ENCODE measurements around the gene BCAS4.
A peak's percentile ranks its signal among the peaks of the same experiment; 100 is the strongest.

BCAS4 gene

DNA sequence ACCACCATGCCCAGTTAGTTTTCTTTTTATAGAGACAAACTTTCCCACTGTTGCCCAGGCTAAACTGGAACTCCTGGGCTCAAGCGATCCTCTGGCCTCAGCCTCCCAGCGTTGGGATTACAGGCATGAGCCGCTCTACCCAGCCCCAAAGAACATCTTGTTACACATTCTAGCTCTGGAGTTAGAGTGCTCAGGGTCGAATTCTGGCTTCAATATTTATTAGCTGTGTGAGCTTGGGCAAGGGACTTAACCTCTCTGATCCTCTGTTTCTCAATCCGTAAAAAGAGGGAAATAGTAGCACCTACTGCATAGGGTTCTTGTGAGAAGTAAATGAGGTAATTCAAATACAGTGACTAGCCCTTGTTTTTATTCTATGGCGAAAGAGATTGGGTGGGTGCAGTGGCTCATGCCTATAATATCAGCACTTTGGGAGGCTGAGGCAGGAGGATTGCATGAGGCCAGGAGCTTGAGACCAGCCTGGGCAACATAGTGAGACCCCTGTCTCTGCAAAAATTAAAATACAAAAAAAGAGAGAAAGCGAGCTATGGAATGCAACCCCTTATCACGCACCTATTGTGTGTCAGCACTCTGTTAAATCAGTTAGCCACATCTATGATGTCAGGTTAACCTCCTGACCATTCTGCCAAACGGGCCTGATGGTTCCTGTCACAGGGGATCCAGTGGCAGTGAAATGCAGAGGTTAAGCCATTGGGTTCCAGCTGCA lies 19.7 kb downstream of the BCAS4 start:
- Histone ChIP-seq H3K4me1 (ENCODE audit: control extremely low read depth in 1 of 4, control insufficient read depth in 4 of 4, insufficient read depth in 4 of 4, low read length in 3 of 4) (peaks cover 0 to 41% (median 25%) of the 10 kb centered on the region in 4 experiments), H3K36me3 (ENCODE audit: control insufficient read depth in 4 of 4, insufficient read depth in 4 of 4, low read length in 3 of 4) (peaks cover 0 to 1% (median 0%) of the 10 kb centered on the region in 4 experiments), H3K27me3 (replicated peaks in 2 of 5; ENCODE audit: control insufficient read depth in 4 of 5, insufficient read depth in 5 of 5, low read length in 4 of 5) (no peaks in the 10 kb centered on the region), H3K27ac (ENCODE audit: insufficient read depth in 1 of 2, low read depth in 1 of 2, low read length in 2 of 2, poor library complexity in 1 of 2, severe bottlenecking in 2 of 2) (no peak overlapping the region), H3K4me3 (ENCODE audit: control insufficient read depth in 1 of 7, extremely low read depth in 1 of 7, insufficient read depth in 4 of 7, low read depth in 2 of 7, low read length in 6 of 7) (peak overlapping the region in 2 of 7 experiments; percentile 22 to 59), H3K9me3 (ENCODE audit: control extremely low read depth in 1 of 5, control insufficient read depth in 4 of 5, insufficient read depth in 2 of 5, low read depth in 1 of 5, low read length in 4 of 5) (no peaks in the 10 kb centered on the region)
- CTCF ChIA-PET, result interaction anchor here (0.5 to 5.0 kb wide), 6 partner anchors 12 to 135 kb away, joined by 3 to 28 read pairs (median 6); partner anchors contain the start of gene BCAS4
- POLR2A ChIA-PET, result no interaction called here
- peak in 1 of 3 donors; percentile 27 for DNase-seq
- 86% methylated on average over 6 of the region's 9 CpGs for WGBS (ENCODE audit: insufficient coverage)

DNA sequence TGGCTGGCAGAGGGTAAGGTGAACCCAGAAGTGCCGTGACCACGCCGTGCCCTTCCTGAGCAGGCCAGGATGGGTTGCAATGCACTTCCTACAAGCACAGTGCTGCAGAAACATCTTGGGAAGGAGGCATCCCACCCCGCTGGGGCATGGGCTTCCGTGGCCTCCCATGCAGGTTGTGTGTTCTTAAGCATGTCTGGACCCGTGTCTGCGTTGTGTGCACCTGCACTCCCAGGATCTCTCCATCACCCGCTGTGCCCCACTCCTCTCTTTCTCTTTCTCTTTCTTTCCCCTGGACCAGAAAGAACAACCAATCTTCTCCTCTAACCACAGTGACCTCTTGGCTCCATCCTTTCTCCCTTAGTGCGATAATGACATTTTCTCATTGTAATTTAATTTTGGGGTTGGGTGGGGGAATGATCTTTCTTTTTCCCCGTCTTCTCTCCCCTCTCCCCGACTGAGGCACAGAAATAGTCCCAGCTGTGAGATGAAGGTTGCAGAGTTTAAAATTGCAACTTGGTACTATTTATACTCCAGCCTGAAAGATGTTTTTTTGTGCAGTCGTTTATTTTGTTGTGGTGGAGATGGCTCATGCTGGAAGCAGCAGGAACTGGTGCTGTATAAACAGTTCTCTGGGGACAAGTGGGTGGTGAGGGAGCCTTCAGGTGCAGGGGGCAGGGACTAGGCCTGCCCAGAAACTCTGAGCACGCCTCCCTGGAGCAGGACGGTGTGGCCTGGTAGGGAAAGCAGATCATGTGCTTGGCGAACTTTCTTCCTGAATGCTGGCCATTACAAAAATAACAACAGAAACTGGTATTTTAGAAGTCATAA lies 20.5 kb downstream of the BCAS4 start:
- POLR2A ChIA-PET, result no interaction called here
- 27% methylated on average over 7 of the region's 15 CpGs for WGBS (ENCODE audit: insufficient coverage)
- peak overlapping the region in 3 of 7 experiments; percentile 7 to 59 (median 22) for H3K4me3 ChIP-seq (ENCODE audit: control insufficient read depth in 1 of 7, extremely low read depth in 1 of 7, insufficient read depth in 4 of 7, low read depth in 2 of 7, low read length in 6 of 7)

DNA sequence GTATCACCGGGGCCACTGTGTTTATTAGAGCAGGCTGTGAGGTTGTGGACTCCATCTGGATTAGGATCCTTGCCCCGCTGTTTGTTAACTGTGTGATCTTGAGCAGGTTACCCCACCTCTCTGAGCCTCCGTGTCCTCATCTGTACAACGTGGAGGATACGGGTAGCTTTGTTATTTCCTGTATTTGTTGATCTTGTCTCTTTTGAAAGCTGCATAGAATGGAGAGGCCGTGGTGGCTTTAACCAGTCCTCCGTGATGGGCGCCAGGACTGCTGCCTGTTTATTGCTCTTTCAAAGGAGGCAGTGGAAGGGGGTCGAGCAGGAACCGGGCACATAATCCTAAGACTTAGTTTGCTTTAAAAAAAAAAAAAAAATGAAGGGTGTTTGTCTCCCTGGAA lies 22.9 kb downstream of the BCAS4 start:
- Histone ChIP-seq H3K27ac (ENCODE audit: insufficient read depth in 1 of 2, low read depth in 1 of 2, low read length in 2 of 2, poor library complexity in 1 of 2, severe bottlenecking in 2 of 2) (peak overlapping the region; percentile 68 to 85), H3K9me3 (ENCODE audit: control extremely low read depth in 1 of 5, control insufficient read depth in 4 of 5, insufficient read depth in 2 of 5, low read depth in 1 of 5, low read length in 4 of 5) (no peaks in the 10 kb centered on the region), H3K4me1 (ENCODE audit: control extremely low read depth in 1 of 4, control insufficient read depth in 4 of 4, insufficient read depth in 4 of 4, low read length in 3 of 4) (peaks cover 0 to 63% (median 44%) of the 10 kb centered on the region in 4 experiments), H3K4me3 (ENCODE audit: control insufficient read depth in 1 of 7, extremely low read depth in 1 of 7, insufficient read depth in 4 of 7, low read depth in 2 of 7, low read length in 6 of 7) (peak overlapping the region in 1 of 7 experiments; percentile 29), H3K27me3 (replicated peaks in 2 of 5; ENCODE audit: control insufficient read depth in 4 of 5, insufficient read depth in 5 of 5, low read length in 4 of 5) (no peaks in the 10 kb centered on the region), H3K36me3 (ENCODE audit: control insufficient read depth in 4 of 4, insufficient read depth in 4 of 4, low read length in 3 of 4) (peaks cover 0 to 3% (median 0%) of the 10 kb centered on the region in 4 experiments)
- no peak for DNase-seq
- POLR2A ChIA-PET, result interaction anchor here (0.5 to 1.0 kb wide), 2 partner anchors 92 to 114 kb away, joined by 4 to 7 read pairs; partner anchors contain the start of gene ADNP
- 94% methylated on average over 6 of the region's 10 CpGs for WGBS (ENCODE audit: insufficient coverage)
- CTCF ChIA-PET, result interaction anchor here (0.6 to 2.1 kb wide), 8 partner anchors 11 to 118 kb away, joined by 3 to 11 read pairs (median 6); partner anchors contain the start of genes ADNP and BCAS4

More for the DNA sequence above, 20.5 kb downstream of the BCAS4 start:
- Histone ChIP-seq H3K27me3 (replicated peaks in 2 of 5; ENCODE audit: control insufficient read depth in 4 of 5, insufficient read depth in 5 of 5, low read length in 4 of 5) (no peaks in the 10 kb centered on the region), H3K4me1 (ENCODE audit: control extremely low read depth in 1 of 4, control insufficient read depth in 4 of 4, insufficient read depth in 4 of 4, low read length in 3 of 4) (peaks cover 0 to 45% (median 28%) of the 10 kb centered on the region in 4 experiments), H3K27ac (ENCODE audit: insufficient read depth in 1 of 2, low read depth in 1 of 2, low read length in 2 of 2, poor library complexity in 1 of 2, severe bottlenecking in 2 of 2) (peak overlapping the region in 1 of 2 experiments; percentile 38), H3K9me3 (ENCODE audit: control extremely low read depth in 1 of 5, control insufficient read depth in 4 of 5, insufficient read depth in 2 of 5, low read depth in 1 of 5, low read length in 4 of 5) (no peaks in the 10 kb centered on the region), H3K36me3 (ENCODE audit: control insufficient read depth in 4 of 4, insufficient read depth in 4 of 4, low read length in 3 of 4) (peaks cover 0 to 1% (median 0%) of the 10 kb centered on the region in 4 experiments)
- CTCF ChIA-PET, result interaction anchor here (1.0 to 5.0 kb wide), 6 partner anchors 13 to 116 kb away, joined by 3 to 28 read pairs (median 6); partner anchors contain the start of genes ADNP and BCAS4
- DNase-seq, result peak in 2 of 3 donors; percentile 34 to 48

DNA sequence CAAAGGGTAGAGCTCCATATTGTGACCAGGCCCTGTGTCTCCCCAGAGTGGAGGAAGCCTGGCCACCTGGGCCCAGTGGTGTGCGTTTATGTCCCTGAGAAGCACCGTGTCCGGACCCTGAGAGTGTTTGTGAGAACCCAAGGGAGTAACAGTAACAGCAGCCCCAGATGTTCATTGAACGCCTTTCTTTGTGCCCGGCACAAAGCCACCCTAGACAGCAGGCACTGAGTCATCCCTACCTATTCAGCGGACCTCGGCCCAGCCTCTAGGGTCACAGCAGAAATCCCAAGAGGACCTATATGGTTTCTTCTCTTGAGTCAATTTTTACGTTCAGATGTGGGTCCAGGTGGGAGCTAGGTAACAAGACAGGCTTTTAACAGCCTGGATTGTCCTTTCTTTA lies 24.5 kb downstream of the BCAS4 start:
- H3K4me3 ChIP-seq (ENCODE audit: control insufficient read depth in 1 of 7, extremely low read depth in 1 of 7, insufficient read depth in 4 of 7, low read depth in 2 of 7, low read length in 6 of 7), result no peak overlapping the region
- H3K4me1 ChIP-seq (ENCODE audit: control extremely low read depth in 1 of 4, control insufficient read depth in 4 of 4, insufficient read depth in 4 of 4, low read length in 3 of 4), result peaks cover 0 to 56% (median 41%) of the 10 kb centered on the region in 4 experiments
- no peak for DNase-seq
- peaks cover 0 to 2% (median 0%) of the 10 kb centered on the region in 4 experiments for H3K36me3 ChIP-seq (ENCODE audit: control insufficient read depth in 4 of 4, insufficient read depth in 4 of 4, low read length in 3 of 4)
- POLR2A ChIA-PET, result interaction anchor here (0.9 kb wide), 1 partner anchor 25 kb away, joined by 4 read pairs; the partner anchor contains the start of gene BCAS4
- CTCF ChIA-PET, result interaction anchor here (0.6 to 2.1 kb wide), 8 partner anchors 20 to 293 kb away, joined by 3 to 11 read pairs (median 5); partner anchors contain the start of genes ADNP and BCAS4
- no peaks in the 10 kb centered on the region for H3K9me3 ChIP-seq (ENCODE audit: control extremely low read depth in 1 of 5, control insufficient read depth in 4 of 5, insufficient read depth in 2 of 5, low read depth in 1 of 5, low read length in 4 of 5)
- no peaks in the 10 kb centered on the region for H3K27me3 ChIP-seq (replicated peaks in 2 of 5; ENCODE audit: control insufficient read depth in 4 of 5, insufficient read depth in 5 of 5, low read length in 4 of 5)
- no peak overlapping the region for H3K27ac ChIP-seq (ENCODE audit: insufficient read depth in 1 of 2, low read depth in 1 of 2, low read length in 2 of 2, poor library complexity in 1 of 2, severe bottlenecking in 2 of 2)
- WGBS (ENCODE audit: insufficient coverage), result 97% methylated on average over 8 of the region's 8 CpGs

DNA sequence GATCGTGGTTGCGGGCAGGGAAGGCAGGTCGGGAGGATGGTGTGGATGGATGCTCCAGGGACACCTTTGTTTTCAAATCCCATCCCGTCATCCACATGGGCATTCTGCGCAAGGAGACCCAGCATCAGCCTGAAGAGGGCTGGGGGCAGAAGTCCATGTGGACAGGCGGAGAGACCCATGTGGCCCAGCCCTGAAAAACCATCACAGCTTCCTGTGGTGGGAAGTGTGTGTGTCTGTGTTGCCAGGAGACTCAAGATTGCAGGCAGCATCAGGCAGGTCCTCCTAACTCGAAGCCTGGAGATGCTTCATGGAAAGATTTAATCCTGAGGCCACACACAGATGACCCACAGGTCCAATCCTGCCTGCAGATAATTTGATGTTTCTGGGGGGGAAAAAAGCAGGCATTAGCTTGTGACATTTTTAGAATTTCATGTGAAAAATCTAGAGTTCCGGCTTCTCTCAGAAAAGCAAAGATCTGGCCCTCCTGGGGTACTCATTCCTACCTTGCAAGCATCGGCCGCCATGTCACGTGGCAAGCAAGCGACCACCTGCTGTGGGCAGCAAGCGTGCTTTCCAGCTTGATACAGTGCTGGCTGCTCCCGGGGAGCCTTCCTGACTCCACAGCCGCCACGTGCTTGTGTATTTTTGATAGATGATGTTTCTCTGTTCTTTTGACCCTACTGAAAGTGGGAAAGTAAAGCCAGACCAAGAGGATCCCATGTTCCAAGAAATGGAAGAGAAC lies 25.8 kb downstream of the BCAS4 start:
- WGBS (ENCODE audit: insufficient coverage), result 74% methylated on average over 8 of the region's 16 CpGs
- no peak overlapping the region for H3K27ac ChIP-seq (ENCODE audit: insufficient read depth in 1 of 2, low read depth in 1 of 2, low read length in 2 of 2, poor library complexity in 1 of 2, severe bottlenecking in 2 of 2)
- POLR2A ChIA-PET, result interaction anchor here (0.6 kb wide), 1 partner anchor 43 kb away, joined by 5 read pairs; no protein-coding TSS in a partner anchor
- no peak overlapping the region for H3K4me3 ChIP-seq (ENCODE audit: control insufficient read depth in 1 of 7, extremely low read depth in 1 of 7, insufficient read depth in 4 of 7, low read depth in 2 of 7, low read length in 6 of 7)
- CTCF ChIA-PET, result interaction anchor here (1.0 to 2.2 kb wide), 4 partner anchors 26 to 109 kb away, joined by 3 to 9 read pairs (median 6); partner anchors contain the start of gene BCAS4
- H3K36me3 ChIP-seq (ENCODE audit: control insufficient read depth in 4 of 4, insufficient read depth in 4 of 4, low read length in 3 of 4), result peaks cover 0 to 2% (median 0%) of the 10 kb centered on the region in 4 experiments
- peaks cover 0 to 43% (median 36%) of the 10 kb centered on the region in 4 experiments for H3K4me1 ChIP-seq (ENCODE audit: control extremely low read depth in 1 of 4, control insufficient read depth in 4 of 4, insufficient read depth in 4 of 4, low read length in 3 of 4)
- no peaks in the 10 kb centered on the region for H3K27me3 ChIP-seq (replicated peaks in 2 of 5; ENCODE audit: control insufficient read depth in 4 of 5, insufficient read depth in 5 of 5, low read length in 4 of 5)
- peak in 2 of 3 donors; percentile 65 to 72 for DNase-seq
- H3K9me3 ChIP-seq (ENCODE audit: control extremely low read depth in 1 of 5, control insufficient read depth in 4 of 5, insufficient read depth in 2 of 5, low read depth in 1 of 5, low read length in 4 of 5), result no peaks in the 10 kb centered on the region

DNA sequence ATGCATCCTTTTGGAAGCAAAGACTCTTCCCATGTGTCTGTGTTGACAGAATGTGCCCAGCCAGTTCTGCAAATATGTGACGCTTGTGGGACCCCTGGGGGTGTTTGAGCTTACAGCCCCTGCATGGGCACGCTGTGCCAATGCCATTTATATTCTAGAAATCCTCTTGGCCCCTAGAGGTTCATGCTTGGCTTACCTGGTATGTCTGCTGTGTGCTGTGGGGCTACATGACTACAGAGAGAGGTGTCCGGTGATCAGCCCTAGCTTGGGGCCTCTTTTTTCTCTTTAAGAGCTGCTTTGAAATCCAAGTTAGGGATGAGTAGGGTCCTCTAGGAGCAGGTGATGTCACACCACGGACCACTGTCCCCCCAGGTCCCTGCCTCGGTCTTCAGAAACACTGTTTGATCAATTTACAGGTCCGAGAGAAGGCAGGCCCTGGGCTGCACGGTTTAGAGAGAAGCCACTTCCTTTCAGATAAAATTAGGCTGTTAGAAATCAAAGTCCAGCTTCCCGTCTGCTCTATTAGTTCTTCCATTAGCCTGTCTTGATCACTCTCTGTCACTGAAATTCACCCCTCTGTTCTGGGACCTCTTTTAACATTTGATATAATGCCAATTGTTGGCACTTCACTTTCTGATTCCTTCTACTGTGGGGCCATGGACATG lies 26.5 kb downstream of the BCAS4 start:
- 64% methylated on average over 5 of the region's 8 CpGs for WGBS (ENCODE audit: insufficient coverage)
- H3K4me3 ChIP-seq (ENCODE audit: control insufficient read depth in 1 of 7, extremely low read depth in 1 of 7, insufficient read depth in 4 of 7, low read depth in 2 of 7, low read length in 6 of 7), result no peak overlapping the region
- H3K27me3 ChIP-seq (replicated peaks in 2 of 5; ENCODE audit: control insufficient read depth in 4 of 5, insufficient read depth in 5 of 5, low read length in 4 of 5), result no peaks in the 10 kb centered on the region
- H3K36me3 ChIP-seq (ENCODE audit: control insufficient read depth in 4 of 4, insufficient read depth in 4 of 4, low read length in 3 of 4), result peaks cover 0 to 2% (median 0%) of the 10 kb centered on the region in 4 experiments
- H3K9me3 ChIP-seq (ENCODE audit: control extremely low read depth in 1 of 5, control insufficient read depth in 4 of 5, insufficient read depth in 2 of 5, low read depth in 1 of 5, low read length in 4 of 5), result no peaks in the 10 kb centered on the region
- DNase-seq, result no peak
- no peak overlapping the region for H3K27ac ChIP-seq (ENCODE audit: insufficient read depth in 1 of 2, low read depth in 1 of 2, low read length in 2 of 2, poor library complexity in 1 of 2, severe bottlenecking in 2 of 2)
- H3K4me1 ChIP-seq (ENCODE audit: control extremely low read depth in 1 of 4, control insufficient read depth in 4 of 4, insufficient read depth in 4 of 4, low read length in 3 of 4), result peaks cover 0 to 36% (median 31%) of the 10 kb centered on the region in 4 experiments
- POLR2A ChIA-PET, result no interaction called here
- CTCF ChIA-PET, result interaction anchor here (1.0 to 2.2 kb wide), 4 partner anchors 27 to 109 kb away, joined by 3 to 9 read pairs (median 6); partner anchors contain the start of gene BCAS4
